Measurements from ENCODE around the gene LONP2. TPM values are rescaled to one million over a fixed set of nuclear protein-coding genes. Genes with fewer than 3 reads are reported as not detected.

LONP2 gene
- total RNA-seq, 1 donor from 2014 or later, result 69.5 TPM

- no peak overlapping the region for H3K27ac Mint-ChIP-seq (ENCODE audit: unreplicated experiment)
- peaks cover 16% of the 10 kb centered on the region for H3K4me1 Mint-ChIP-seq (ENCODE audit: unreplicated experiment)
- no peaks in the 10 kb centered on the region for H3K27me3 Mint-ChIP-seq (ENCODE audit: unreplicated experiment)
Measured at GRCh38 chr16:48250520-48251278, 6.6 kb downstream of the LONP2 start.

GRCh38 chr16:48252013-48252412, 7.9 kb downstream of the LONP2 start:
- no peak for DNase-seq (ENCODE audit: extremely low spot score, unreplicated experiment)
- no peaks in the 10 kb centered on the region for H3K27me3 Mint-ChIP-seq (ENCODE audit: unreplicated experiment)

More at GRCh38 chr16:48250520-48251278, 6.6 kb downstream of the LONP2 start:
- TF ChIP-seq CTCF (IDR thresholded peaks at IDR 0.05), result no peak
- no peak for DNase-seq (ENCODE audit: extremely low spot score, unreplicated experiment)
- Mint-ChIP-seq H3K4me3 (ENCODE audit: unreplicated experiment) (no peak overlapping the region), H3K36me3 (ENCODE audit: unreplicated experiment) (peaks cover 18% of the 10 kb centered on the region), H3K9me3 (ENCODE audit: unreplicated experiment) (no peaks in the 10 kb centered on the region)

GRCh38 chr16:48256579-48257177, 12.6 kb downstream of the LONP2 start:
- H3K36me3 Mint-ChIP-seq (ENCODE audit: unreplicated experiment), result peaks cover 61% of the 10 kb centered on the region
- DNase-seq (ENCODE audit: extremely low spot score, unreplicated experiment), result no peak
- no peak overlapping the region for H3K27ac Mint-ChIP-seq (ENCODE audit: unreplicated experiment)
- no peaks in the 10 kb centered on the region for H3K4me1 Mint-ChIP-seq (ENCODE audit: unreplicated experiment)
- no peaks in the 10 kb centered on the region for H3K9me3 Mint-ChIP-seq (ENCODE audit: unreplicated experiment)
- H3K4me3 Mint-ChIP-seq (ENCODE audit: unreplicated experiment), result no peak overlapping the region
- no peaks in the 10 kb centered on the region for H3K27me3 Mint-ChIP-seq (ENCODE audit: unreplicated experiment)
- TF ChIP-seq CTCF (IDR thresholded peaks at IDR 0.05), result no peak

More at GRCh38 chr16:48252013-48252412, 7.9 kb downstream of the LONP2 start:
- peaks cover 8% of the 10 kb centered on the region for H3K4me1 Mint-ChIP-seq (ENCODE audit: unreplicated experiment)
- H3K9me3 Mint-ChIP-seq (ENCODE audit: unreplicated experiment), result no peaks in the 10 kb centered on the region
- peaks cover 29% of the 10 kb centered on the region for H3K36me3 Mint-ChIP-seq (ENCODE audit: unreplicated experiment)
- no peak overlapping the region for H3K4me3 Mint-ChIP-seq (ENCODE audit: unreplicated experiment)
- no peak overlapping the region for H3K27ac Mint-ChIP-seq (ENCODE audit: unreplicated experiment)
- TF ChIP-seq CTCF (IDR thresholded peaks at IDR 0.05), result no peak

GRCh38 chr16:48261569-48261968, 17.5 kb downstream of the LONP2 start:
- H3K36me3 Mint-ChIP-seq (ENCODE audit: unreplicated experiment), result peaks cover 70% of the 10 kb centered on the region
- no peak for TF ChIP-seq CTCF (IDR thresholded peaks at IDR 0.05)
- no peak overlapping the region for H3K4me3 Mint-ChIP-seq (ENCODE audit: unreplicated experiment)
- no peak overlapping the region for H3K27ac Mint-ChIP-seq (ENCODE audit: unreplicated experiment)
- no peaks in the 10 kb centered on the region for H3K4me1 Mint-ChIP-seq (ENCODE audit: unreplicated experiment)
- no peak for DNase-seq (ENCODE audit: extremely low spot score, unreplicated experiment)
- H3K27me3 Mint-ChIP-seq (ENCODE audit: unreplicated experiment), result no peaks in the 10 kb centered on the region
- H3K9me3 Mint-ChIP-seq (ENCODE audit: unreplicated experiment), result no peaks in the 10 kb centered on the region

- Mint-ChIP-seq H3K36me3 (ENCODE audit: unreplicated experiment) (peaks cover 64% of the 10 kb centered on the region), H3K27me3 (ENCODE audit: unreplicated experiment) (no peaks in the 10 kb centered on the region), H3K9me3 (ENCODE audit: unreplicated experiment) (no peaks in the 10 kb centered on the region), H3K4me1 (ENCODE audit: unreplicated experiment) (no peaks in the 10 kb centered on the region), H3K4me3 (ENCODE audit: unreplicated experiment) (no peak overlapping the region), H3K27ac (ENCODE audit: unreplicated experiment) (no peak overlapping the region)
- TF ChIP-seq CTCF (IDR thresholded peaks at IDR 0.05), result no peak
- DNase-seq (ENCODE audit: extremely low spot score, unreplicated experiment), result no peak
Measured at GRCh38 chr16:48262631-48263030, 18.5 kb downstream of the LONP2 start.
